Peyer's patch (tissue), 4 donors: ENCODE data around the gene CDC34. TPM values are rescaled to one million over a fixed set of nuclear protein-coding genes. Genes with fewer than 3 reads are reported as not detected.

Experiments used
- DNase-seq, 3 donors: peaks; one replicate each; pipeline ENCODE4 v3.0.0-alpha.2; 2017 to 2019
- H3K27ac ChIP-seq, 4 donors: fragments of 200-600 bp; sonication (generic); one replicate each; pipeline ENCODE4 v1.5.1; 2016 to 2019
- H3K27me3 ChIP-seq, 2 donors: fragments of 200-600 bp; sonication (generic); one replicate each; pipeline ENCODE4 v1.5.1; 2019
- H3K36me3 ChIP-seq, 3 donors: fragments of 200-600 bp; sonication (generic); one replicate each; pipeline ENCODE4 v1.5.1; 2016 to 2019
- H3K4me1 ChIP-seq, 4 donors: fragments of 200-600 bp; sonication (generic); one replicate each; pipeline ENCODE4 v1.5.1; 2016 to 2019
- H3K4me3 ChIP-seq, 4 donors: fragments of 200-600 bp; sonication (generic); 1 replicate in 3 of 4; 2 replicates in 1 of 4; pipeline ENCODE4 v1.5.1; 2016 to 2019; ENCODE audit warnings: mild to moderate bottlenecking in 1 of 4
- H3K9me3 ChIP-seq, 4 donors: fragments of 200-600 bp; sonication (generic); one replicate each; pipeline ENCODE4 v1.5.1; 2016 to 2019; ENCODE audit warnings: mild to moderate bottlenecking in 1 of 4
- POLR2A ChIP-seq, 2 donors: fragments of 450-650 bp; IDR thresholded peaks; one replicate each; pipeline ENCODE4 v1.5.1; 2017; ENCODE audit warnings: antibody characterized with exemption in 2 of 2, mild to moderate bottlenecking in 2 of 2, moderate library complexity in 2 of 2
- total RNA-seq, 4 donors: library from RNA; depleted of rRNA; stranded (reverse); fragments of >200 nt; gene quantifications; one replicate each; pipeline ENCODE4 v1.1.0, GENCODE V29; 2016
- TF ChIP-seq, protein P1 (sequence below), 6 experiments: fragments of 450-650 bp in 4 of 6; fragments of 200-600 bp in 2 of 6; sonication (generic) in 1 of 6; IDR thresholded peaks; one replicate each; pipeline ENCODE4 v1.5.1; 2017 to 2019; ENCODE audit warnings: antibody characterized with exemption in 6 of 6, mild to moderate bottlenecking in 3 of 6, moderate library complexity in 1 of 6

Gene CDC34
- total RNA-seq, 4 donors from 2014 or later, result 65.6 to 91.1 (median 75.2) TPM

- H3K27me3 ChIP-seq, result peaks cover 3 to 20% of the 10 kb centered on the region in 2 donors
- no peak for DNase-seq
- H3K9me3 ChIP-seq, result peaks cover 0 to 3% (median 0%) of the 10 kb centered on the region in 4 donors
- no peaks in the 10 kb centered on the region for H3K36me3 ChIP-seq
- H3K4me1 ChIP-seq, result peaks cover 0 to 28% (median 9%) of the 10 kb centered on the region in 4 donors
- TF ChIP-seq, protein P1, sequence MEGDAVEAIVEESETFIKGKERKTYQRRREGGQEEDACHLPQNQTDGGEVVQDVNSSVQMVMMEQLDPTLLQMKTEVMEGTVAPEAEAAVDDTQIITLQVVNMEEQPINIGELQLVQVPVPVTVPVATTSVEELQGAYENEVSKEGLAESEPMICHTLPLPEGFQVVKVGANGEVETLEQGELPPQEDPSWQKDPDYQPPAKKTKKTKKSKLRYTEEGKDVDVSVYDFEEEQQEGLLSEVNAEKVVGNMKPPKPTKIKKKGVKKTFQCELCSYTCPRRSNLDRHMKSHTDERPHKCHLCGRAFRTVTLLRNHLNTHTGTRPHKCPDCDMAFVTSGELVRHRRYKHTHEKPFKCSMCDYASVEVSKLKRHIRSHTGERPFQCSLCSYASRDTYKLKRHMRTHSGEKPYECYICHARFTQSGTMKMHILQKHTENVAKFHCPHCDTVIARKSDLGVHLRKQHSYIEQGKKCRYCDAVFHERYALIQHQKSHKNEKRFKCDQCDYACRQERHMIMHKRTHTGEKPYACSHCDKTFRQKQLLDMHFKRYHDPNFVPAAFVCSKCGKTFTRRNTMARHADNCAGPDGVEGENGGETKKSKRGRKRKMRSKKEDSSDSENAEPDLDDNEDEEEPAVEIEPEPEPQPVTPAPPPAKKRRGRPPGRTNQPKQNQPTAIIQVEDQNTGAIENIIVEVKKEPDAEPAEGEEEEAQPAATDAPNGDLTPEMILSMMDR (IDR thresholded peaks at IDR 0.05), result no peak
- TF ChIP-seq POLR2A (IDR thresholded peaks at IDR 0.05), result no peak
- no peak overlapping the region for H3K4me3 ChIP-seq
- no peak overlapping the region for H3K27ac ChIP-seq
Observed at GRCh38 chr19:493391-494170, 38.0 kb upstream of the CDC34 start.

DNA sequence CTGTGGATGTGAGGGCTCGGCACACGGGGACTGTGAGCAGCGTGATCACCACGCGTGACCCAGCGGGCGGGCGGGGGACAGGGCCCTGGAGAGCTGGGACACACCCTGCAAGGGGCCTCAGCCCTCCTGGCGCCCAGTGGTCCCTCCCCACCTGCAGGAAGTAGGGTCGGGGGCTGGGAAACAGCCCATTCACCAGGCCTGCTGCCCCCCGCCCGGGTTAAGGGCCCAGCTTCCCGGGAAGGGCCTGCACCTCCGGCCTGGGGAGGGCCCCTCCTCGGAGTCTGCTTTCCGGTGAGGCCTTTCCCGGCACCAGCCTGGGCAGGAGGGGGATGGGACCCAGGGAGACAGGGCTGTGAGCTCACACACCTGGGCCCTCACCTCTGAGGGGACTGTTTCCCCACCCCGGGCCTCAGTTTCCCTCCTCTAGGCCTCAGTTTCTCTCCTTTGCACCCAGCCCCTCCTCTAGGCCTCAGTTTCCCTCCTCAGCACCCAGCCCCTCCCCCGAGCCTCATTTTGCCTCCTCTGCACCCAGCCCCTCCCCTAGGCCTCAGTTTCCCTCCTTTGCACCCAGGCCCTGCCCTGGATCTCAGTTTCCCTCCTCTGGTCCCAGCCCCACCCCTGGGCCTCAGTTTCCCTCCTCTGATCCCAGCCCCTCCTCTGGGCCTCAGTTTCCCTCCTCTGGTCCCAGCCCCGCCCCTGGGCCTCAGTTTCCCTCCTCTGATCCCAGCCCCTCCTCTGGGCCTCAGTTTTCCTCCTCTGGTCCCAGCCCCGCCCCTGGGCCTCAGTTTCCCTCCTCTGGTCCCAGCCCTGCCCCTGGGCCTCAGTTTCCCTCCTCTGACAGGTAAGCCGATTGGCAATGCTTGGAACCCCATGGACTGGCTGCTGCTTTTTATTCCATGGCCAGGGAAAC lies 37.1 kb upstream of the CDC34 start:
- no peak for TF ChIP-seq POLR2A (IDR thresholded peaks at IDR 0.05)
- TF ChIP-seq, protein P1 (IDR thresholded peaks at IDR 0.05), result no peak
- H3K4me3 ChIP-seq, result no peak overlapping the region
- peaks cover 3 to 24% of the 10 kb centered on the region in 2 donors for H3K27me3 ChIP-seq
- no peaks in the 10 kb centered on the region for H3K9me3 ChIP-seq
- H3K27ac ChIP-seq, result no peak overlapping the region
- peaks cover 0 to 25% (median 8%) of the 10 kb centered on the region in 4 donors for H3K4me1 ChIP-seq
- H3K36me3 ChIP-seq, result no peaks in the 10 kb centered on the region
- no peak for DNase-seq

DNA sequence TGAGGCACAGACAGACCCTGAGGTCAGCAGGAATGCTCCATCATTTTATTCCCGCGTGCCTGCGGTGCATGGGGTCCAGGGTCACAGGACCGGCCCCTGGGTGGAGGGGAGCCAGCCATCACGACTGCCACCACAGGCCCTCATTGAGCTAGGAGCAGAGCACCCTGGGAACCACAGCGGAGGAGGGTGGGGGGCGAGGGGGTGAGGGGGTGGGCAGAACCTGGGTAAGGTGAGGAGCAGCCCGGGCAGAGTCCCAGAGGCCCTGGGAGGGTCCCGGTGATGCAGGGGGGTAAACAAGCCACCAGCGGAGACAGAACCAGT lies 36.5 kb upstream of the CDC34 start:
- no peak for DNase-seq
- H3K4me1 ChIP-seq, result peaks cover 0 to 19% (median 4%) of the 10 kb centered on the region in 4 donors
- no peak for TF ChIP-seq POLR2A (IDR thresholded peaks at IDR 0.05)
- TF ChIP-seq, protein P1 (IDR thresholded peaks at IDR 0.05), result no peak
- H3K27ac ChIP-seq, result no peak overlapping the region
- no peaks in the 10 kb centered on the region for H3K36me3 ChIP-seq
- H3K9me3 ChIP-seq, result no peaks in the 10 kb centered on the region
- H3K27me3 ChIP-seq, result peaks cover 3 to 24% of the 10 kb centered on the region in 2 donors
- H3K4me3 ChIP-seq, result no peak overlapping the region

DNA sequence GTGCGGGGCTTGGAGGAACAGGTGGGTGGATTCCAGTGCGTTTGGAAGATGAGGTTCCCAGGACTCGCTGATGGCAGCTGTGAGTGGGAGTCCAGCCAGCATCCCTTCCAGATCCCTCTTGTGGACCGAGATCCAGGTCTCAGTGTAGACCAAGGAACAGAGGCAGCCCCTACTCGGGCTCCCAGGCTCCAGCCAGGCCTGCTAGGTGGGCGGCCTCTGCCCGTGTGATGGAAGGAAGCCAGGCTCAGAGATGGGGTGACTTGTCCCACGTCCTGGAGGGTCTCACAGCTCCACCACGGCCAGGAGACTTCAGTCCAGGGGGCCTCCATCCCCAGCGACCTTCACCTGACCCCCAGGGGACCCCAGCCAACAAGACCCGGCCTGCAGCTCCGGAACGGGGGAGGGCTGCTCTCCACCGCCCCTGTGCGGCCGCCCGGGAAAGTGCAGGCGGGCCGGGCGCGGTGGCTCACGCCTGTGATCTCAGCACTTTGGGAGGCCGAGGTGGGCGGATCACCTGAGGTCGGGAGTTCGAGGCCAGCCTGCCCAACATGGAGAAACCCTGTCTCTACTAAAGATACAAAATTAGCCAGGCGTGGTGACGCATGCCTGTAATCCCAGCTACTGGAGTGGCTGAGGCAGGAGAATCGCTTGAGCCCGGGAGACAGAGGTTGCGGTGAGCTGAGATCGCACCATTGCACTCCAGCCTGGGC lies 36.0 kb upstream of the CDC34 start:
- peak in 1 of 3 donors; percentile 67 for DNase-seq
- H3K27ac ChIP-seq, result no peak overlapping the region
- no peaks in the 10 kb centered on the region for H3K9me3 ChIP-seq
- H3K36me3 ChIP-seq, result no peaks in the 10 kb centered on the region
- H3K27me3 ChIP-seq, result peaks cover 3 to 24% of the 10 kb centered on the region in 2 donors
- TF ChIP-seq, protein P1 (IDR thresholded peaks at IDR 0.05), result peak; percentile 16 to 68 (median 63)
- TF ChIP-seq POLR2A (IDR thresholded peaks at IDR 0.05), result no peak
- H3K4me1 ChIP-seq, result peaks cover 0 to 17% (median 4%) of the 10 kb centered on the region in 4 donors
- no peak overlapping the region for H3K4me3 ChIP-seq

DNA sequence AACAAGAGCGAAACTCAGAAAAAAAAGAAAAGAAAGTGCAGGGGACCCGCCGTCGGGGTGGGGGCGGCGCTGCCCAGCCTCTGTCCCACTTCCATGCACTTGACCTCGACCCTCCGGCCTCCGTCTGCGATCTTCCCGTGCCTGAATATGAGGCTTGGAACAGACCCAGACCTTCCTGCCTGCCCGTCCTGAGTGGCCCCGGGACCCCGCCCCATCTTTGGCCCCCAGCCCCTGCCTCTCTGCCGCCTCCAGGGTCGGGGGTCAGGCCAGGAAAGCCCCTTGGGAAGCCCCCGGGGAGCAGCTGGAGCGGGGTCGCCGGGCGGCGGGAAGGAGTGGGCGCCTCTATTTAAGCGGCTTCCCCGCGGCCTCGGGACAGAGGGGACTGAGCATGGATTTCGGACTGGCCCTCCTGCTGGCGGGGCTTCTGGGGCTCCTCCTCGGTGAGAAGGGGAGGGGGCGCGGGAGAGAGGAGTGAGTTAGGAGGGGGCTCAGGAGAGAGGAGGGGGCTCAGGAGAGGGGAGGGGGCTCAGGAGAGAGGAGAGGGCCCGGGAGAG lies 35.4 kb upstream of the CDC34 start, which contains the start of gene MADCAM1:
MADCAM1 (plus strand) TSS at position 375 of the 554 bp plus-strand sequence; CDS start at position 389, 14 bp downstream.
- Histone ChIP-seq H3K4me3 (peak within 1 kb of the TSS in 1 of 4 donors; percentile 35), H3K27me3 (peaks cover 3 to 24% of the 10 kb centered on the region in 2 donors), H3K27ac (no peak within 1 kb of the TSS), H3K9me3 (no peaks in the 10 kb centered on the region), H3K36me3 (no peaks in the 10 kb centered on the region), H3K4me1 (peaks cover 0 to 17% (median 4%) of the 10 kb centered on the region in 4 donors)
- TF ChIP-seq, protein P1 (IDR thresholded peaks at IDR 0.05), result no peak
- TF ChIP-seq POLR2A (IDR thresholded peaks at IDR 0.05), result no peak
- no peak for DNase-seq
